Activated B cell treated with CpG ODN at 0.5 μM for 24 hours (primary cell): Measurements from ENCODE around the gene AKT1S1. TPM values are rescaled to one million over a fixed set of nuclear protein-coding genes. Genes with fewer than 3 reads are reported as not detected.

Experiments
- ATAC-seq: fragments of 200-7000 bp; cut with Tn5 transposase; one replicate; pipeline ENCODE4 v1.10.0; 2021; ENCODE audit warnings: low read depth, mild to moderate bottlenecking, moderate library complexity
- CTCF ChIA-PET: fragments of 350-600 bp; sonication (Branson Sonifier 250); formaldehyde crosslinking; loops from one replicate; lab custom pipeline; 2021; ENCODE audit warnings: antibody characterized with exemption; lab: Charles Lee
- POLR2A ChIA-PET: fragments of 350-600 bp; sonication (Branson Sonifier 250); formaldehyde crosslinking; loops from one replicate; lab custom pipeline; 2021; ENCODE audit warnings: antibody characterized with exemption; lab: Charles Lee
- DNase-seq: peaks from one replicate; pipeline ENCODE4 v3.0.0; 2022
- H3K27ac Mint-ChIP-seq: one replicate; pipeline ENCODE4 v1.8.0; 2020; ENCODE audit warnings: mixed read lengths
- H3K27me3 Mint-ChIP-seq: one replicate; pipeline ENCODE4 v1.8.0; 2021; ENCODE audit warnings: mixed read lengths
- H3K36me3 Mint-ChIP-seq: one replicate; pipeline ENCODE4 v1.8.0; 2021; ENCODE audit warnings: low read depth, mixed read lengths
- H3K4me1 Mint-ChIP-seq: one replicate; pipeline ENCODE4 v1.8.0; 2021; ENCODE audit warnings: mixed read lengths
- H3K4me3 Mint-ChIP-seq: one replicate; pipeline ENCODE4 v1.8.0; 2020; ENCODE audit warnings: mild to moderate bottlenecking, mixed read lengths
- H3K9me3 Mint-ChIP-seq: one replicate; pipeline ENCODE4 v1.8.0; 2020; ENCODE audit warnings: mixed read lengths
- CTCF ChIP-seq: fragments of 200-600 bp; IDR thresholded peaks from one replicate; pipeline ENCODE4 v1.8.0; 2022; ENCODE audit warnings: antibody characterized with exemption, mild to moderate bottlenecking
- intact Hi-C: fragments of 100-400 bp; cut with micrococcal nuclease; formaldehyde crosslinking; loops from one replicate; pipeline ENCODE4 v1.15.1; 2024
- total RNA-seq: library from RNA; stranded (reverse); gene quantifications from 2 replicates; pipeline ENCODE4 v1.2.3, GENCODE V29; 2022

Gene AKT1S1
- total RNA-seq, 1 donor from 2014 or later, result 28.7 TPM

DNA sequence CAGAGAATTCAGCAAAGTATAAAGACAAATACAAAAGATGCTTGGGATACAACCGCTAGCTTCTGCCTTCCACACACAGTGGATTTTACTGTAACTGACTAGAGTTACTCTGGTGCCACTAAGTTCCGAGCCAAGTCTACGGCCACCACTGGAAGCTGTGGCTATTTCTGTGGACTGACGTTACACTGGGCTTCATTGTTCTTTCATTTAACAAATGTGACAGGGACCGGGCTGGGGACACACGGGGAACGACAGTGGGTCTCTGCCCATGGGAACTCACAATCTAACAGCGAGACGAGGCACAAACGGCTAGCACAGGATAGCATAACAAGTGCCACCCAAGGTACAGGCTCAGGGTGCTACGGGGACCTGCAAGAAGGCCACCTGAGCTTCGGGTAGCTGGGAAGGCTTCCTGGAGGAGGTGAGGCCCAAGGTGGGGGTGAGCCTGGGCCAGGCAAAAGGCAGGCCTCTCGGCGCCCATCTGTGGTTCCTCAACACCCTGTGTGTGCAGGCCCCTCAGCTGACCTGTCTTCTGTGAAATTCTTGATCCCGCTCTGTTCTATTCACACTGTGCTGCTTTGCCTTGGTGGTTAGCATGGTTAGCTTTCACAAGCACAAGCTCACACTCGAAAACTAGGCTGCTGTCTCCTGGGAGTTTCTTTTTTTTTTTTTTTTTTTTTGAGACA is 29.9 kb upstream of the AKT1S1 start:
- peak overlapping the region; percentile 58 for H3K4me3 Mint-ChIP-seq
- peaks cover 39% of the 10 kb centered on the region for H3K36me3 Mint-ChIP-seq
- ChIA-PET CTCF (interaction anchor here (4.6 kb wide), 1 partner anchor 10 kb away, joined by 16 read pairs; no protein-coding TSS in a partner anchor), POLR2A (interaction anchor here (0.6 to 14.0 kb wide), 13 partner anchors 10 to 1281 kb away, joined by 3 to 317 read pairs (median 7); partner anchors contain the start of genes AKT1S1, ATF5, IL4I1 and KCNC3)
- peak; percentile 18 for ATAC-seq
- DNase-seq, result no peak
- TF ChIP-seq CTCF, result no peak
- peak overlapping the region; percentile 65 for H3K27ac Mint-ChIP-seq
- H3K4me1 Mint-ChIP-seq, result peaks cover 72% of the 10 kb centered on the region
- intact Hi-C loops, result no loop called here
- no peaks in the 10 kb centered on the region for H3K9me3 Mint-ChIP-seq
- no peaks in the 10 kb centered on the region for H3K27me3 Mint-ChIP-seq

DNA sequence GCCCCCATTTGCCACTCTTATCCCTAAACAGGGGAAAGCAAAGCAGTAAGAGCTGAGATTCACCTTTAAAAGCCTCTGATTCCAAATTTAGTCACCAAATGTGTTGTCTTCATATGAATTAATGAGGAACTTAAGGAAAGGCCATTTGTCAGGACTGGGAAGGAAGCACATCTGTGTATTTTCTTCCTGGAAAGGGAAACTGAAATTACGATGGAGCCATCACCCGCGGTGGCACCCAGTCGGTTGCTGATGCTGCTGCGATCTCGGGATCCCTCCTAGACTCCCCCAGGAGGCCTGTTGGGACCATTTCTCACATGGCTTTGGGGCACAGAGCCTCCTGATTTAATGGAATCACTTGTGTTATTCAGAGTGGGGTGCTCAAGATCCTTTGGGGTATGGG is 27.0 kb upstream of the AKT1S1 start:
- DNase-seq (no peak), ATAC-seq (no peak)
- ChIA-PET POLR2A (interaction anchor here (1.1 to 1.7 kb wide), 2 partner anchors 16 to 25 kb away, joined by 4 to 9 read pairs; partner anchors contain the start of genes ATF5 and NUP62), CTCF (interaction anchor here (4.6 kb wide), 1 partner anchor 13 kb away, joined by 16 read pairs; no protein-coding TSS in a partner anchor)
- Mint-ChIP-seq H3K4me3 (no peak overlapping the region), H3K27ac (peak overlapping the region; percentile 18), H3K4me1 (peaks cover 55% of the 10 kb centered on the region), H3K9me3 (no peaks in the 10 kb centered on the region), H3K27me3 (no peaks in the 10 kb centered on the region), H3K36me3 (peaks cover 26% of the 10 kb centered on the region)
- intact Hi-C loops, result no loop called here
- TF ChIP-seq CTCF, result no peak

GRCh38 chr19:49896863-49897621 is 19.9 kb upstream of the AKT1S1 start, which contains the start of gene IL4I1:
IL4I1 (minus strand) TSS chr19:49896887; CDS start chr19:49896160, 727 bp downstream.
- Mint-ChIP-seq H3K4me1 (peaks cover 67% of the 10 kb centered on the region), H3K9me3 (no peaks in the 10 kb centered on the region), H3K4me3 (peak within 1 kb of the TSS; percentile 87), H3K27me3 (no peaks in the 10 kb centered on the region), H3K36me3 (peaks cover 8% of the 10 kb centered on the region), H3K27ac (peak within 1 kb of the TSS; percentile 99)
- ChIA-PET CTCF (interaction anchor here (1.1 kb wide), 1 partner anchor 20 kb away, joined by 4 read pairs; no protein-coding TSS in a partner anchor), POLR2A (interaction anchor here (0.6 to 11.5 kb wide), 23 partner anchors 9 to 1533 kb away, joined by 3 to 317 read pairs (median 5); partner anchors contain the start of genes AKT1S1, ATF5, FUZ and MED25)
- DNase-seq (peak; percentile 76), ATAC-seq (peak; percentile 72)
- TF ChIP-seq CTCF, result no peak
- intact Hi-C loops, result loop anchor here (1.0 to 10.0 kb wide), 5 partner anchors 14 to 562 kb away; partner anchors contain the start of genes AKT1S1, ATF5, CD37 and NUP62

DNA sequence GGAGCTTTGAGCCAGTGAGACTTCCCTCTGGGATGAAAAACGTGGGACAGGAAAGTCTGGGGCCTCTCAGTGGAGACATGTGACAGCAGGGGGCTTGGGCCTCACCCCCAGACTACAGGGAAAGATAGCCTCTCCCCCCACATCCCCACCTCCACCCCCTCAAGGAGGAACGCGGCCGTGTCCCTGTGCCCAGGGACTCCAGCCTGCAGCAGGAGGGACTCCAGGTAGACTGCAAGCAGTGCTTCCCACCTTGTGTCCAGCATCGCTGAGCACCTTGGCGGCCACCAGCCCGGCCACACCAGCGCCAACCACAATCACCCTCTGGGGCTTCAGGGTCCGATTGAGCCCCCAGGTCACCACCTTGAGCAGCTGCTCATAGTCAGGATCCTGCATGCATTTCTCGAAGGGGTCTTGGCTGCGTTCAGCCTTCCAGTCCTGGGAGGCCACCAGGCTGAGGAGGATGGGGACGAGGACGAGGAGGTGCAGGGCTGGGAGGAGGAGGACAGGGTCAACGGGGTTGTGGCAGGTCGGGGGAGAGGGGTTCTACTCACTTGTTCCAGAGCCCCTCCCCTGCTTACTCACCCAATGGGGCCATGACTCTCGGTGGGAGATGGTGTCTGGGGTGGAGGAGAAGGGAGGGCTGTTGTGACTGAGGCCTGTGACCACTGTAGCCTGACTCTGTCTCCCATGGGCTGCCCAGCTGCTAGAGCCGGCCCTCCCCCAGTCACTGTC is 18.6 kb upstream of the AKT1S1 start:
- ChIA-PET POLR2A (interaction anchor here (0.8 to 11.5 kb wide), 7 partner anchors 16 to 128 kb away, joined by 3 to 317 read pairs (median 8); partner anchors contain the start of genes AKT1S1, AP2A1, ATF5 and NUP62), CTCF (interaction anchor here (1.4 kb wide), 1 partner anchor 20 kb away, joined by 4 read pairs; no protein-coding TSS in a partner anchor)
- Mint-ChIP-seq H3K4me3 (peak overlapping the region; percentile 87), H3K27me3 (no peaks in the 10 kb centered on the region), H3K4me1 (peaks cover 70% of the 10 kb centered on the region), H3K9me3 (no peaks in the 10 kb centered on the region), H3K27ac (peak overlapping the region; percentile 99), H3K36me3 (peaks cover 8% of the 10 kb centered on the region)
- no peak for TF ChIP-seq CTCF
- DNase-seq (no peak), ATAC-seq (no peak)
- intact Hi-C loops, result loop anchor here (10.0 kb wide), 1 partner anchor 561 kb away; the partner anchor contains the start of gene CD37
